Fibroblast of gingiva (primary cell): ENCODE measurements around the gene SELENOK.
"Not testable (repeated sequence)": the region's sequence is repeated elsewhere in the genome, so short reads cannot be mapped to it uniquely, and the experiment has no call there.

ENCODE experiments used
- DNase-seq: peaks from one replicate; pipeline ENCODE4 v3.0.0-alpha.2; 2011; ENCODE audit warnings: low read depth

SELENOK gene

DNA sequence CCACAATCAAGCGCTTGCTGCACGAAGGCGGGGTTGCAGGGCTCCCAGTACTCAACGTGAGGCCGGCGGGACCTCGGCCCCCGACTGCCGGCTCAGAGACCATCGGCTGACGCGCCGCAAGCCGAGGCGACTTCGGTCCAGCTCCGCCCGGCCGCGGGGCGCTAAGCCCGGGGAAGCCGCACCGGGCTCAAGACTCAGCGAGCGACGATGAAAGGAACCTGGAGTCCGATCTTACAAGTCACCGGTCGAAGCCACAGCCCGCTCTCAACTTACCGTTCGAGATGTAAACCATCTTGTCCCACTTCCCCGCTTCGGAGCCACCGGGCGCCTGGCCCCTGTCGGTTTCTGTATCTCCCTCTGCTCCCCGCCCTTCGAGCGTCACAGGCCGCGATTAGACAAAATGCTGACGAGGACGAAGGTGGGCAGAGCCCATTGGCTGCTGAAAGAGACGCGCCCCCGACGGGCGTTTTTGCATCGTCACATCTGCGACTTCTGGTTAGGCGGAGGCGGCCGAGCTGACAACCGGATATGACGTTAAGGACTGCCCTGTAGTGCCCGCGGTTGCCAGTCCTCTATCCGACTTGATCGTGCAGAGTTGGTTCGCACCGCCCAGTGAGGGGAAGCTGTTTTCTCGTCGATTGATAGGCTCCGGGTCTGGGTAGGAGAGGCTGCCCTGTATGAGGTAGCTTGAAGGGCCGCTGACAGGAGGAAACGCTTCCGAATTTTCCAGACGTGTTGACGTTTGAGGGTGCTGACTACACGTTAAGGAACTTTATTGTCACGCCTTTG is at the start of gene SELENOK:
Gene SELENOK (minus strand): TSS at position 363 of the 789 bp plus-strand sequence.
- peak; percentile 99 for DNase-seq

DNA sequence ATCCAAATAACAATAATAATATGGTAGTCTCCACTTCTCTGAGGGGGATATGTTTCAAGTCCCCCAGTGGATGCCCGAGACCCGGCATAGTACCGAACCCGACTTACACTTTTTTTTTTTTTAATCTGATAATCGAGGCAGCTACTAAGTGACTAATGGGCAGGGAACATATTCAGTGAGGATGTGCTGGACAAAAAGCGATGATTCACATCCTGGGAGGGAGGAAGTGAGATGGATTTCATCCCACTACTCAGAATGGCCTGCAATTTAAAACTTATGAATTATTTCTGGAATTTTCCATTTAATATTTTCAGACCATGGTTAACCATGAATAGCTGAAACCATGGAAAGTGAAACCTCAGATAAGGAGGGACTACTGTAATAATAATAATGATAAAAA is 49.5 kb upstream of the SELENOK start:
- DNase-seq, result peak; percentile 62

DNA sequence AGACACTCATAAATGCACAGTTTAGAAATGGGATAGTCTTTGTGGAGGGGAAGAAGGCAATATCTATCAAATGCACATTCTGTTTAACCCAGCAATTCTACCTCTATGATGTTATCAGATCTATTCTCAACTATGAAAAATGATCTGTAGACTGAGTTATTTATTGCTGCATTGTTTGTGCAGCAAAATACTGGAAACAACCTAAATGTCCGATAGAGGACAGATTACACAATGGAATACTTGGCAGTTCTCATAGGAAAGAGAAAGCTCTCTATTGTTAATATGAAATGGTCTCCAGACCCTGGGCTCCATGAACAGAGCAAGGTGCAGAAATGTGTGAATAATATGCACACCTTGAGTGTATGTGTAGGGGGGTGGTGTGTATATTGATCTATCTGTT is 49.0 kb upstream of the SELENOK start:
- DNase-seq, result peak; percentile 17

DNA sequence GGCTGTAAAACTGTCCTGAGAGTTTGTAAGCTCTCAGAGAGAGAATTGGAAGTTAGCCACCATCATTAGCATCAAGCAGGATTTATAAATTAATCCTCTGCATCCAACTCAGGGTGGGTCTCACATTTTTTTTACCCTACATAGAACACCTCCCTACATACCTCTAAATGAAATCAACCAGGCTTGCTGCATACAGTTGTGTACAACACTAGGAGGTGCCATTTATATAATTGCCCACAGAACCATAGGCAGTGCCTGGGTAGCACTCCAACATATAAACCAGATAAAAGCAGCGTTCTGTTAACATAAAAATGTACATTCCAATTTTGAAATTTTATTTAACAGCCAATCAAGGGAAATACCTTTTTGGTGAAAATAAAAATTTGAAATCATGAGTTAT is 48.2 kb upstream of the SELENOK start:
- no peak for DNase-seq

- no peak for DNase-seq
Measured at GRCh38 chr3:53939086-53939582, 47.5 kb upstream of the SELENOK start.

DNA sequence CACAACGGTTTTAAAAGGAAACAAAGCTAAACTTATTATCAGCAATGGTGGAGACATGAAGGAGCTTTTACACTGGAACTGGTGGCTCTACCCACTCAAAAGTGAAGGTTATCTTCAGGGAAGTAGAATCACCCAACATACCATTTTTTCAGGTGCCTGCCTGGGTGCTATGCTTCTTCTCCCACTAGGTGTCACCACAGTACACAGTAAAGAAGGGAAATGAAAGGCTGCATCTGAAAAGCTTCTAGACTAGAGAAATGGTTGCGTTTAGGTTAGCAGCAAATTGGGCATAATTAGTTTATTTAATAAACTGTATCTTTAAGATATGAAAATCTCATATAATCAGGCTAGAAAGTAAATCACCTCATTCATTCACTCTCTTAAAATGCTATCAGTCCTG is 47.0 kb upstream of the SELENOK start:
- DNase-seq, result peak; percentile 40

DNA sequence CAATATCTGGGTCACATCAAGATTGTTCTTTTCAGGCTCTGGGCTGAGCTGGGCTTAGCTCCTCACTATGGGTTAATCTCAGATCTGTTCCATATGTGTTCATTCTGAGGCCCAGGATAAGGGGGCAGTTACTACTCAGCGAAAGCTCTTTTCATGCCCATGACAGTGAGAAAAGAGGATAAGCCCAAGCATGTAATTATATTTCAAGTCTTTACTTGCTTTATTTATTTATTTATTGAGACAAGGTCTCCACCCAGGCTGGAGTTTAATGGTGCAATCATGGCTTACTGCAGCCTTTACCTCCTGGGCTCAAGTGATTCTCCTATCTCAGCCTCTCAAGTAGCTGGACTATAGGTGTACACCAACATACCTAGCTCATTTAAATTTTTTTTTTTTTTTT is 44.7 kb upstream of the SELENOK start:
- DNase-seq, result no peak

GRCh38 chr3:53935283-53935901 is 43.7 kb upstream of the SELENOK start:
- DNase-seq, result no peak

DNA sequence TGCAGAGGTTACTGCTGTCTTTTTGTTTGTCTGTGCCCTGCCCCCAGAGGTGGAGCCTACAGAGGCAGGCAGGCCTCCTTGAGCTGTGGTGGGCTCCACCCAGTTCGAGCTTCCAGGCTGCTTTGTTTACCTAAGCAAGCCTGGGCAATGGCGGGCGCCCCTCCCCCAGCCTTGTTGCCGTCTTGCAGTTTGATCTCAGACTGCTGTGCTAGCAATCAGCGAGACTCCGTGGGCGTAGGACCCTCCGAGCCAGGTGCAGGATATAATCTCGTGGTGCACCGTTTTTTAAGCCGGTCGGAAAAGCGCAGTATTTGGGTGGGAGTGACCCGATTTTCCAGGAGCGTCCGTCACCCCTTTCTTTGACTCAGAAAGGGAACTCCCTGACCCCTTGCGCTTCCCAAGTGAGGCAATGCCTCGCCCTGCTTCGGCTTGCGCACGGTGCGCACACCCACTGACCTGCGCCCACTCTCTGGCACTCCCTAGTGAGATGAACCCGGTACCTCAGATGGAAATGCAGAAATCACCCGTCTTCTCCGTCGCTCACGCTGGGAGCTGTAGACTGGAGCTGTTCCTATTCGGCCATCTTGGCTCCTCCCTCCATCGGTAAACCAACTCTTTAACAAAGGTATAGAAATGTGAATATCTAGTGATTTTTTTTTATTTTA is 35.7 kb upstream of the SELENOK start:
- DNase-seq, result not testable (repeated sequence)

GRCh38 chr3:53921296-53921695 is 29.6 kb upstream of the SELENOK start:
- no peak for DNase-seq

- DNase-seq, result no peak
Measured at GRCh38 chr3:53919741-53920140, 28.1 kb upstream of the SELENOK start.

GRCh38 chr3:53913401-53913800 is 21.7 kb upstream of the SELENOK start:
- no peak for DNase-seq

DNA sequence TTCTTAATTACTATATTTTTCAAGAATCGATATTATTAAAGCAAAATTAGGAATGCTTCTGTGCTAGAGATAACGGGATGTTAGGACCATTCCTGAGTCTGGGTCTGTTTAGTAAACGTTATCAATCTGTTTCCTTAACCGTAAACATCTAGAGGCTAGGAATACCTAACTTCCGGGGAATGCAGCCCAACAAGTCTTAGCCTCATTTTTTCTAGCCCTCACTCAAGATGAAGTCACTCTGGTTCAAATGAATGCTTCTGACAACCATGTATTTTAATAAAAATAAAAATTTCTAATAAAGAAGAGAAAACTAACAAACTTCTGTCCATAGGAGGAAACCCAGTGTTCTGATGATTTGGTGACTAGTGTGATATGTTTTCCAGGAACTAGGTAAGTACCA is 11.1 kb upstream of the SELENOK start:
- no peak for DNase-seq

DNA sequence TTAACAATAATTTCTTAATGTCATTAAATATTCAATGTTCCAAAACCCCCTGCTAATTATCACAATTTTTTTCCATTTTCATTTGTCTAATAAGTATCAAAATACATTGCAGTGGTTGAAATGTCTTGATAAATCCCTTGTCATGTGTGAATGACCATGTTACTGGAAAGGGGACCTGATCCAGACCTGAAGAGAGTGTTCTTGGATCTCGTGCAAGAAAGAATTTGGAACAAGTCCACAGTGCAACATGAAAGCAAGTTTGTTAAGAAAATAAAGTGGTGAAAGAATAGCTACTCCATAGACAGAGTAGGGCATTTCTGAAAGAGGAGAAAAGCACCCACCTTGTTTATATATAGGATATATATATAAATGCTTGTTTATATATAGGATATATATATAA is 10.4 kb upstream of the SELENOK start:
- DNase-seq, result no peak

DNA sequence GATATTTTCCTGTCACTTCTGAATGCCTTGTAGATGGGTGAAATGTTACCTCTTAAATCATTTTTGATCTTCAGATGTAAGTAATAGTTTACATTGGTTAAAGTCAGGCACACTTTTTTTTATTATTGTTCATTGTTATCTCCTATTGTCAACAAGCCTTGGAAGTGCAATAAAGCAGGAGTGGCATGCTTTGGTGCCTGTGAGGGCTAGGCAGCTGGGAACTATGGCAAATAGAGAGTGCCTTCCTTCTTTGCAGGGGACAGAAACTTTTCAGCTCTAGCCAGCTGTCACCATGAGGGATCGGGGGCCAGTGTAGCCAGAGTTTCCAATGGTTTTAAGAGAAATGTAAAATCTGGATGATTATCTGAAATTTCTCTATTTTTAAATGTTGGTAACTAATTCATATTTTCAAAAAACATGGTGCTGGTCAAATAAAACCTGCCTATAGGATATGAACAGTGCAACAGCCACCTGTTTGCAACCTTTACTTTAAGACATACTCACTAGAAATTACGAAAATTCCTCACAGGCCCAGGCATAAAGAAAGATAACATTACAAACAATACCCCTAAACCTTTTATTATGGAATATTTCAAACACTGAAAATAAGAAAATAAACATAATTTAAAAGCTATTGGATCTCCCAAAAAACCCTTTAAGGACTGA is 9.1 kb upstream of the SELENOK start:
- DNase-seq, result no peak

GRCh38 chr3:53899750-53900149 is 8.1 kb upstream of the SELENOK start:
- no peak for DNase-seq

GRCh38 chr3:53892286-53892637 is 603 bp upstream of the SELENOK start:
- DNase-seq, result no peak

DNA sequence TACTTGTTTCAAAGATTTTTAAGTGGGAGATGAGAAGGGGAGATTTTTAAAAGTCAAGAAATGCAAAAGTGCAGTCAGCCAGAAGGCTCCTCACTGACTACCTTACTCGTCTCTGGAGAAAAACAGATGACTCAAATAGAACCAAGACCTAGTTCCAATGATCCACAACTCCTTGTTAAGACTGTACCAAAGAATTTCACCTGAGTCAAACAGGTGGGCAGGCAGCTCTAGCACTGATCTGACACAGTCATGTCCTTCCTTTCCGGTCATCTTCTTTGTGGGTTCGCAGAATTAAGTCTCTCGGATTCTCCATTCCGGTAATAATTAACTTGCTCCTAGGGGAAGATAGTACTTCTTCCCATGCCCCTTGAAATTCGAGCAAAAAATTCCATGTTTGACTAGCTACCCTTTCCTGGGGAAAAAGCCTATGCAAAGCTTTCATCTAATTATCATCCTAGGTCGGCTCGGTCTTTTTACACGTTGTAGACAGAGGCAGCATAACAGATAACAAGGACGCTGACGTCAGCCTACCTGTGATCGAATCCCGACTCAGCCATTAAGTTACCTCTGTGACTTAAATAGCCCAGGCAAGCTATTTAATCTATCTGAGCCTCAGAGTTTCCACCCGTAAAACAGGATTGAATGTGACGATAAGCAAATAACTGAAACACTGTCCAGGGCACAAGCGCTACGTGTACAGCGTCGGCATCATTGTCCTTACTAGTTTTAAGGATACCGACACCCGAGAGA is 758 bp downstream of the SELENOK start:
- peak; percentile 1 for DNase-seq

- DNase-seq, result no peak
Measured at GRCh38 chr3:53888232-53888631, 3.4 kb downstream of the SELENOK start.

GRCh38 chr3:53887446-53887845 is 4.2 kb downstream of the SELENOK start:
- DNase-seq, result no peak

GRCh38 chr3:53885239-53885638 is 6.4 kb downstream of the SELENOK start:
- no peak for DNase-seq

DNA sequence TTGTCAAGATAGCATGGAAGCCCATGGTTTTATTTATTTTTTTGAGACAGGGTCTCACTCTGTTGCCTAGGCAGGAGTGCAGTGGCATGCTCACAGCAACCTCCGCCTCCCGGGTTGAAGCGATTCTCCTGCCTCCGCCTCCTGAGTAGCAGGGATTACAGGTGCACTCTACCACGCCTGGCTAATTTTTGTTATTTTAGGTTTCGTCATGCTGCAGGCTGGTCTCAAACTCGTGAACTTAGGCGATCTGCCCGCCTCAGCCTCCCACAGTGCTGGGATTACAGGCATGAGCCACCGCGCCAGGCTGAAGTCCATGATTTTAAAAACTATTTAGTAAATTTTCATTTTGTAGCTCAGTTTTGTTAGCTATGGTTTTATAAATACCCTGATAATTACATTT is 7.0 kb downstream of the SELENOK start:
- no peak for DNase-seq
